Activated CD8-positive, alpha-beta memory T cell treated with anti-CD3 and anti-CD28 coated beads, Interleukin-2, amount 50 U/mL, for 48 hours (primary cell): ENCODE data around the gene ZNF674.
"Not testable (repeated sequence)": the region's sequence is repeated elsewhere in the genome, so short reads cannot be mapped to it uniquely, and the experiment has no call there.

Source experiments
- DNase-seq: peaks from one replicate; pipeline ENCODE4 v3.0.0-alpha.2; 2020

Gene ZNF674

GRCh38 chrX:46460801-46461659 is 84.2 kb downstream of the ZNF674 start:
- not testable (repeated sequence) for DNase-seq

DNA sequence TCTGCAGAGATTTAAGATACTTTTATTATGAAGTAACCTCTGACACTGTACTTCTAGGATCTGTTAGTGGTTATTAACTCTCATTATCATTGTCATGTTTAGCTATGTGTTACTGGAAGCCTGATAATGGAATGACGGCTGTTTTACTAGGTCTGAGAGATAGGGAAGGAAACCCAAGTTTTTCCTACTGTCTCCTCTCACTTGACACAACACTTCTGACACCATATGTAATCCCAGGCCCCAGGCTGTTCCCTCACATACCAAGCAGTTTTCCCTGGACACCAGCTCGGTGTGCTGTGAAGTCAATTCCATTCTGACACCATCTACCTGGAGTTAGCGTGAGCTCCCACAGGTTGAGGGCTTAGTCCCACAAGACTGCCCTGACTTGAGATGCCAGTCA is 85.6 kb downstream of the ZNF674 start:
- no peak for DNase-seq

DNA sequence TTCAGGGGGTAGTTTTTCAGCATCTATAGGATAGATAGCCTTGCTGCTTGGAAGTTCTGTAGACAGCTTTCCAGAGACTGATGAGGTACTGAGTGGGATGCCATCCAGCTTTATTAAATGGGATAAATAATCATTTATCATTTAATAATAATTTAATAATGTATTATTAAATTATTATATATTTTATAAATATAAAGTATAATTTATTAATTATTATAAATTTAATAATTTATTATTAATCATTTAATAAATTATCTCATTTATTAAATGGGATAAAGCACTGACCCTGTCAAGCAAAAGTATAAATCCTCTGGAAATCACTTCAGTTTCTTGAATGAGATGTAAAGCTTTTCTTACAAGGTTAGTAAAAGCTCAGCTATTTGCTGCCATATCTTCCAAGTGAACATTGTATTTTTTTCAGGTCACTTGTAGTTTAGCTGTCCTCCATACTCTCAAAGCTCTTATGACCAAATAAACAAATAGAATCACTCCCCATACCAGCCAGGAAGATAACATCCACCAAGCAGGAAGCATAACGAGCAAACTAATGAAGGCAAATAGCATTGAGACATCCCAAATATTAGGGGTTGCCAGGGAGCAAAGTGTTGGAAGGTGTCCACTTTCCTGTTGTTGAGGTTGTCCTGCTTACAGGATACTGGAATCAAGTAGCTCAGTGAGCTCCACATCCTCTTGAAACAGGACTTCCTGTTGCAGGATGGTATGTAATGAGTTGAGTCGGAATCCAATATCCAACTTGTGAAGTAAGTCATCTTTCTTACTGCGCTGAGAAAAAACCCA is 88.9 kb downstream of the ZNF674 start:
- no peak for DNase-seq
